ENCODE results near the gene WDR83.

The WDR83 gene

DNA sequence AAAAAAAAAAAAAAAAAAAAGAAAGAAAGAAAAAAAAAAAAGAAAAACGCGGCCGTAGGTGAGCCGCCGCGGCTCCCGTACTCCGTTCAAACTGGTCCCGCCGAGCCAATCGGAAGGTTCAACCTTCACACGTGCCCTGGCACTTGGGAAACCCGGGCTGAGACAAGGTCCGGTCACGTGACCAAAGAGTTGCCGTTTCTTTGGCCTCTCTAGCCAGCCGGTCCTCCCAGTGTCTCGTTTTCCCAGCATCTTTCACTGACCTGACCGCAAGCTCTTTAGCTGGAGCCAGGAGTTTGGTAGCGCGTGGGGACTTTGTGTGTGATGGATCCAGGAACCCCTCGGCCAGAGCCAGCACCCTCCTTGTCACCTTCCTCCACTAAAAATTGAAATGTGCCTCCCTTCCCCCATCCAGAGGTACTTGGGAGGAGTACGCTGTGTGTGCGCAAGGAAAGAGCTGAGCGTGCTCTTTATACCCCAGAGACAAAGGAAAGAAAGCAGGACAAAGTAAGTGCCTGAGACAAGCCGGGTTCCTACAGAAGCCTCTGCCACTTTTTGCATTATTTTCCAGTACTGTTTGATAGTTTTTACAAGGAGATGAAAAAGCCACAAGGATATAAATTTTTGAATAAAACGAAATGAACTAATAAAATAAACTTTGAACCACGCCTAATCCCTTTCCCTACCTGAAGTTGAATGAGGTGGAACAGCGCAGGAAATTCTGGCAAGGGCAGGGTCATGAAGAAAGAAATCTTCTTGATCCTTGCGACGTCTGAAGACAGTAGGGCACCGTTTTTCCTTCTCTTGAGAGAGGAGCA lies 56.2 kb downstream of the WDR83 start:
- Histone ChIP-seq H3K27me3 (ENCODE audit: control insufficient read depth in 1 of 2, insufficient read depth in 2 of 2, low read length in 2 of 2) (no peaks in the 10 kb centered on the region), H3K9me3 (ENCODE audit: control insufficient read depth in 1 of 2, low read length in 2 of 2) (no peaks in the 10 kb centered on the region), H3K27ac (ENCODE audit: low read depth, low read length) (no peak overlapping the region), H3K4me3 (ENCODE audit: low read depth in 1 of 2, low read length in 2 of 2) (peak overlapping the region; percentile 77 to 92), H3K9ac (ENCODE audit: low read depth in 1 of 2, low read length in 2 of 2) (peak overlapping the region; percentile 91 to 94), H3K36me3 (ENCODE audit: control insufficient read depth in 1 of 2, insufficient read depth in 2 of 2, low read length in 2 of 2) (peaks cover 8 to 13% of the 10 kb centered on the region in 2 donors), H3K4me1 (ENCODE audit: control insufficient read depth in 1 of 2, insufficient read depth in 2 of 2, low read length in 2 of 2) (peaks cover 14 to 31% of the 10 kb centered on the region in 2 donors)

DNA sequence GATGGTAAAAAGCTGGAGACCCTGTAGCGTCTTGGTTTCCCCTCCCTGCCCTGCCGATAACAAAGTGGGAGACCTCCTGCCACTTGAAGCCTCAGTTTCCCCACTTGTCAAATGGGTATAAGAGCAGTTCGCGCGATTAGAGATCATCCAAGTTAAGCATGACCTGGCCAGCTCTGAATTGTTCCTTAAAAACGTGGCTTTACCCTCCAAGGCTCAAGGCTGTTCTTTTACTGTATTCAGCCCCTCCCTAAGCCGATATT lies 56.7 kb downstream of the WDR83 start:
- peak overlapping the region; percentile 86 to 94 for H3K9ac ChIP-seq (ENCODE audit: low read depth in 1 of 2, low read length in 2 of 2)

DNA sequence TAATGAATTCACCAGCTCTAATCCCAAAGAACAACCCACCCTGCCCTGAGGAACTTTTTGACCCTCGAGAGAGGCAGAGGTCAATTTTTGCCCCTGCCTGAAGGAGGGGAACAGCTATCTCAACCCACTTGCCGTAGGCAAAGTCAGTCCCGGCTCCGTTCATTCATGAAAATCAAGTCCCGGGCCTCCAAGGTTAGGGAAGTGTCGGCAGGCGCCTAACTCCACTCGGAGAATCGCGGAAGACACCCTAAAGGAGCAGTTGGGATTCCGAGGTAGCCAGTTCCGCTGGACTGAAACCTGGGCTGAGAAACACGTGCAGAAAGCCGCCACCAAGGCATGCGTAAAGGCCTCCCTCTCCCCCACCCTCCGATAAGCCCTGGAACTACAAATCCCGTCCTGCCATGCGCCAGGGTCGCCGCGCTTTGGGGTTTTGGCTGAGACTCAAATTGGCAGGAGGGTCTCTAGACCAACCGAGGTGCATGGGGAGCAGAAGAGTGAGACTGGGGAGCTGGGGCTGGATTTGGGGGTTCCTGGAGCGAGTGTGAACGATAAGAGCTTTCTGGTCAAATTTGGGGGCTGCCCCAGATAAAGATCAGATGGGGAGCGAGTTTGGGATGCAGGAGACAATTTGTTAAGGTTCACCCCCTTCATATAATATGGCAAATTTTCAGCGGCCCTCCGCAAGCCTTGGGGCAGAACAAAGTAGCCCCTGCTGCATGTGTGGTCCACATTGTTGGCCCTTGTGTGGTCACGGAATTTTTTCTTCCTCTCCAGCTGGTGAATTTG lies 57.2 kb downstream of the WDR83 start, which contains the start of gene TNPO2:
TNPO2 (minus strand) TSS at position 292 of the 786 bp plus-strand sequence. CDS start 2,955 bp downstream, outside the sequence.
- peaks cover 14 to 31% of the 10 kb centered on the region in 2 donors for H3K4me1 ChIP-seq (ENCODE audit: control insufficient read depth in 1 of 2, insufficient read depth in 2 of 2, low read length in 2 of 2)
- peaks cover 4 to 17% of the 10 kb centered on the region in 2 donors for H3K36me3 ChIP-seq (ENCODE audit: control insufficient read depth in 1 of 2, insufficient read depth in 2 of 2, low read length in 2 of 2)
- H3K27ac ChIP-seq (ENCODE audit: low read depth, low read length): no peak within 1 kb of the TSS
- H3K9me3 ChIP-seq (ENCODE audit: control insufficient read depth in 1 of 2, low read length in 2 of 2): no peaks in the 10 kb centered on the region
- peak within 1 kb of the TSS; percentile 86 to 94 for H3K9ac ChIP-seq (ENCODE audit: low read depth in 1 of 2, low read length in 2 of 2)
- no peaks in the 10 kb centered on the region for H3K27me3 ChIP-seq (ENCODE audit: control insufficient read depth in 1 of 2, insufficient read depth in 2 of 2, low read length in 2 of 2)
- peak within 1 kb of the TSS; percentile 77 to 92 for H3K4me3 ChIP-seq (ENCODE audit: low read depth in 1 of 2, low read length in 2 of 2)

More for the DNA sequence above, 56.7 kb downstream of the WDR83 start:
- Histone ChIP-seq H3K27ac (ENCODE audit: low read depth, low read length) (no peak overlapping the region), H3K27me3 (ENCODE audit: control insufficient read depth in 1 of 2, insufficient read depth in 2 of 2, low read length in 2 of 2) (no peaks in the 10 kb centered on the region), H3K9me3 (ENCODE audit: control insufficient read depth in 1 of 2, low read length in 2 of 2) (no peaks in the 10 kb centered on the region), H3K4me1 (ENCODE audit: control insufficient read depth in 1 of 2, insufficient read depth in 2 of 2, low read length in 2 of 2) (peaks cover 14 to 31% of the 10 kb centered on the region in 2 donors), H3K4me3 (ENCODE audit: low read depth in 1 of 2, low read length in 2 of 2) (peak overlapping the region; percentile 77 to 92), H3K36me3 (ENCODE audit: control insufficient read depth in 1 of 2, insufficient read depth in 2 of 2, low read length in 2 of 2) (peaks cover 8 to 18% of the 10 kb centered on the region in 2 donors)

All from duodenal mucosa (tissue), 2 donors.